H54 (cell line): ENCODE data around the gene FBLN1.

Source experiments
- DNase-seq: peaks from one replicate; pipeline ENCODE4 v3.0.0; 2011; ENCODE audit warnings: low spot score, mixed read lengths; ENCODE audit not compliant: insufficient read length
- FAIRE-seq: peaks from 3 replicates; lab custom pipeline; 2011; peaks lifted over from hg19 to GRCh38; lab: Jason Lieb, UNC
- POLR2A ChIP-seq: IDR thresholded peaks from 2 replicates; pipeline ENCODE4 v1.6.1; 2011; ENCODE audit warnings: low read depth, mild to moderate bottlenecking, low read length

Gene FBLN1

GRCh38 chr22:45468872-45469271 is 33.8 kb upstream of the FBLN1 start:
- FAIRE-seq: no peak
- no peak for TF ChIP-seq POLR2A
- no peak for DNase-seq

DNA sequence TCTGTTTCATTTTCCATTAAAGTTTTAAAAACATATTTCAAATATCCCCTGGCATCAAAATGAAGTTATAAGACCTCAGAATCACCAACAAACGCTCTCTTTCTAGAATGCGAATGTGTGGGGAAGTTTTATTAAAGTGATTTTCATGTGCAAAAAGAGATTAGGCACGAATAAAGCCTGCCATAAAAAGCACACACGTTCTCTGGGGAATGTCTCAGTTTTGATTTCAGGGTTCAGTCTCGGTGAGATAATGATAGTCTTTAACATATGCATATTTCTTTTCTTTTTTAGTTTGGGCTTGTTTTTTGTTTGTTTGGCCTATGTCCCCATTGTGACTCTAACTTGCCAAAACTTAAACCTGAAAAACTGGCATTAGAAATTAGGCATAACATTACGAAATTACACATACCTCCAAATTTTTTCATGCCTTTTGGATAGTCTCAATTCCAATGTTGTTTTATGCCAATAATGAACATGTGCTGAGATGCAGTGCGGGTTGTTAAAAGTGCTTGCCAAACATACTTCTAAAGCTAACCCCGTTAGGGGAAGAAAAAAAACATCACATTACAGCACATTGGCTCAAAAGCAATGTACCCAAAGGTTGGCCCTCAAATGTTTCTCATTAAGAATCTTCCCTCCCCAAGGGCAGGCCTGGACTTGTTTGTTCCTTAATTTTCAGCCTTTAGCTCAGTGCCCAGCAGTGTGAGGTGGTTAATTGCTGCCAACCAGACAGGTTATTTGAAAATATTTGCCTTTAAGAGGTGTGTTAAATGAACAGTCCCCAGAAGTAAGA is 33.2 kb upstream of the FBLN1 start:
- DNase-seq: no peak
- TF ChIP-seq POLR2A: no peak
- no peak for FAIRE-seq

- no peak for TF ChIP-seq POLR2A
- FAIRE-seq: no peak
- DNase-seq: no peak
These were observed 31.8 kb upstream of the FBLN1 start for GRCh38 chr22:45470871-45471270.

DNA sequence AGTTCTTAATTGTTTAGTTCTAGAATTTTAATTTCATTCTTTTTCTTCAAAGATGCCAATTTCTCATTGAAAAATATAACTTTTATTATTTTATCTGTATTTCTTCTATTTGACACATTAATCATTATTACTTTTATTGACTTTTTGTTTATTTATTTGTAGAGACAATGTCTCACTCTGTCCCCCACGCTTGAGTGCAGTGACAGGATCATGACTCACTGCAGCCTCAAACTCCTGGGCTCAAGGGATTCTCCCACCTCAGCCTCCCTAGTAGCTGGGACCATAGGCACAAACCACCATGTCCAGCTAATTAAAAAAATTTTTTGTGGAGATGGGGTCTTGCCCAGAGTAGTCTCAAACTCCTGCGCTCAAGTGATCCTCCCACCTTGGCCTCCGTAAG is 30.3 kb upstream of the FBLN1 start:
- TF ChIP-seq POLR2A: no peak
- FAIRE-seq (no peak), DNase-seq (no peak)

DNA sequence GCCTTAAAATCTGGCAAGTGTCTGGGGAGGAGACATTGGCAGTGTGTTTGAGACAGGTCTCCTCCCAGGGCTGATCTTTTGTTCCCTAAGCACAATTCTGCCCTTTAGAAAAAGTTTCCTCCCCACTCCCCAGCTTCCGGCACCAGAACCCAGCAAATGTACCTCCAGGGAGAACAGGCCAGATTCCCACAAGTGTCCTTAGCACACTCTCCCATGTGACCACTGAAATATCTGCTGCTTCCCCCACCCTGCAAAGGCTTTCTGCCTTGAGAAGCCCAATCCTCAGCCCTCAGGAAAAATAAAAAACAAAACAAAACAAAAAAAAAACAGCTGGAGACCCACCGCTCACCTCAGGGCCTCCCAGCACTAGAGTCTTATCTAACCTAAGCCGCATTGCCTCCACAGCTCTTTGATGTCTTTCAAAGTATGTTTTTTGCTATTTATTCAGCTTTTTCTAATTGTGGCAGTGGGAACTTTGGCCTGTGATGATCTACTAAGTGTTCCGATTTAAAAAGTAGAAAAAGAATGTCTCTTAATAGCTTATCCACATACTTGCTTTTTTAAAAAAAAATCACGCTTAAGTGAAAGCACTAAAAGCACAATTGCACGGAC is 29.0 kb upstream of the FBLN1 start:
- FAIRE-seq: no peak
- no peak for DNase-seq
- no peak for TF ChIP-seq POLR2A

DNA sequence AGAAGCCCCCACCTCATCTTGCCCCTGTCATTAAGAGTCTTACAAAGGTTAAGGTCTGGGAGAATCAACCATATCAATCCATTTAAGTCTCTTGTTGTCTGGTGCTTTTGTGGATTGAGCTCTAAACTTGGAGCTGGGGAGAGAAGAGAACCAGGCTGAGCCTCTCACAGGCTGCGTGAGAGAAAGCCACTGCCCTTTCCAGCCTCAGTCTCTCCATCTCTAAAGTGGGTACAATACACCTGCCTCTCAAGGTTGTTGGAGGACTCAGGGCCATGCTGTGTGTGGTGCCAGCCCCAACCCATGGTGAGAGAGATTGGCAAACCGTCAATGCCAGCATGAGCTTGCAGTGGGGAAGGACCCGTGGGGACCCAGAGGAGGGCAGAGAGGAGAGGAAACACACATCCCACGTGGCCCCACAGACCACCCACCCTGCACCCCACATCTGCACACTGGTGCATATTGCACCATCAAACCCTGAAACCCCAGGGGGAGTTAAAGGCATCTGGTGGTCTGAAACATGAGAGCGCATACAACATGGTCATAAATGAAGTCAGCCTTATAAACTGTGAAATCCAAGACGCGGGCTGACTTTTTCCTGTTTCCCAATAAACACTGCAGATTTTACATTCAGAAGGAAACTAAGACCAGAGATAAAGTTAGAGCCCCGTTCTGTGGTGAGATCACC is 27.5 kb upstream of the FBLN1 start:
- DNase-seq (no peak), FAIRE-seq (no peak)
- TF ChIP-seq POLR2A: no peak

DNA sequence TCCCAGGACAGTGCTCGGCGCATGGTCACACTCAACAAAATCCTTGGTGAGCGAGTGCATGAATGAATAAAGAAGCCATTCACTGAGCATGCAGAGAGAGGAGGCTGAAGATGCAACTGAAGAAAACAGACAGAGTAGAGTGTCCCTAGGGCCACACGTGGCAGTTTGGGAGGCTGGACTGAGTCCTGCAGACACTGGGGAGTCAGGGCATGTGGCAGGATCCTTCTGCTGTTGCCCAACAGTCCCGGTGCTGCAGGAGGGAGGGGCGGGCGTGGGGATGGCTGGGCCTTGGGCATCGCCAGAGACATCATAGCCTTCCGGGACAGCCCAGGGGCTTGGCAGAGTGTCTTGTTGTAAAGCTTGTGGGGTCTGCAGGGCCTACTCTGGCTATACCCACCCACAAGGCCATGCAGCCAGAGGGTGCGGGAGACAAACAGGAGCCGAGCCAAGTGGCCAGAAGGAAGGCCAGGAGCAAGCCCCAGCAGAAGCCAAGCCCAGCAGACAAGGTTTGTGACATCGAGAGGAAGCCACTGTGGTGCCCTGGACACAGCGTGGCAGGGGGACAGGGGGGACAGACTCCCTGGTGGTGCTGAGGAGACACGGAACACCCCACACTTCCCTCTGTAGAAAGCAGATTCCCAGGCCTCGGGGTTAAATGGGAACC is 26.7 kb upstream of the FBLN1 start:
- TF ChIP-seq POLR2A: no peak
- DNase-seq (no peak), FAIRE-seq (no peak)

DNA sequence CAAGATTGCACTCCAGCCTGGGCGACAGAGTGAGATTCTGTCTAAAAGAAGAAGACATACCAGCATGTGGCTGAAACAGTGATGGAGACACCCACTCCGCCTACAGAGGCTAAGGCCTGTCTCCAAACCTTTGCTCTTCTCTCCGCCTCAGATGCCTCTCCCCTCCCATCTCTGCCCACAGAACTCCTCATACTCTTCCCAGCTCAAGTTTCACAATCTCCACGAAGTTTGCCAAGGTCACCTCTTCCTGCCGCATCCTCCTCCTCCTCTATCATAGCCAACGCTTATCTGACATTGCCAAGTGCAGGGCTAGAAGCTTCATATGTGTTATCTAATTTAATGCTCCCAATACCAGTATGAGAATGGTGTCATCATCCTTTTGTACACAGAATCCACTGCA is 25.9 kb upstream of the FBLN1 start:
- FAIRE-seq (no peak), DNase-seq (no peak)
- no peak for TF ChIP-seq POLR2A

GRCh38 chr22:45477366-45478107 is 25.1 kb upstream of the FBLN1 start:
- no peak for TF ChIP-seq POLR2A
- FAIRE-seq (no peak), DNase-seq (no peak)

- DNase-seq (no peak), FAIRE-seq (no peak)
- TF ChIP-seq POLR2A: no peak
These were observed 24.4 kb upstream of the FBLN1 start for GRCh38 chr22:45478108-45478771.

DNA sequence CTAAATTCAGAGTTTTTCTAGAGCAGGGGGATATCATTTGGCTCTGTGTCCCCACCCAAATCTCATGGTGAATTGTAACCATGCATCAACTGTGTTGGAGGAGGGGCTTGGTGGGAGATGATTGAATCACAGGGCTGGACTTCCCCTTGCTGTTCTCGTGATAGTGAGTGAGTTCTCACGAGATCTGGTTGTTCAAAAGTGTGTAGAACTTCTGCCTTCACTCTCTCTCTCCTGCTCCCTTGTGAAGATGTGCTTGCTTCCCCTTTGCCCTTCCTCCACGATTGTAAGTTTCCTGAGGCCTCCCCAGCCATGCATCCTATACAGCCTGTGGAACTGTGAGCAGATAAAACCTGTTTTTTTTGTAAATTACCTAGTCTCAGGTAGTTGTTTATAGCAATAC is 22.0 kb upstream of the FBLN1 start:
- no peak for TF ChIP-seq POLR2A
- DNase-seq: no peak
- no peak for FAIRE-seq

GRCh38 chr22:45481661-45482060 is 21.0 kb upstream of the FBLN1 start:
- DNase-seq (no peak), FAIRE-seq (no peak)
- no peak for TF ChIP-seq POLR2A

GRCh38 chr22:45482169-45482568 is 20.5 kb upstream of the FBLN1 start:
- DNase-seq: no peak
- no peak for FAIRE-seq
- no peak for TF ChIP-seq POLR2A
